Measurements from ENCODE around the gene LRMDA. TPM values are rescaled to one million over a fixed set of nuclear protein-coding genes. Genes with fewer than 3 reads are reported as not detected.

The LRMDA gene
- total RNA-seq, 1 experiment from 2014 or later: 4.8 TPM

DNA sequence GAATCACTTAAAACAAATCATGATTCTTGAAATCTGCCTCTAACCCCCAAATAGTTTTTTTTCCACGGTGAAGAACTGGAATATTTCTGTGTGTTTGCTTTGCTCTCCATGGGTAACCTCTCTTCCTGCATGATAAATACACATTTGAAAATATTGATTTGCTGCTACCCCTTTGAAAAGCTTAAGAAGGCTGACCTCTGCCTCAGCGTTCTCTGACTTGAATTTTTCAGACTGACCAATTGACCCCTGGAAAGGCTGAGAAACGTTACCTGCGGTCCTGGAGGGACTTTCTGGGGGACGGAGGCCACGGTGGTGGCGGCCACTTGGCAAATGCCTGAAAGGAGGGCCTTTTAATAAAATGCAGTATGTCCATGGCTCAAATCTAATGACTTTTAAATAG lies 520.2 kb downstream of the LRMDA start:
- ATAC-seq (no peak), DNase-seq (ENCODE audit: low read depth, low spot score) (no peak)
- no peak overlapping the region for H3K27ac ChIP-seq (ENCODE audit: low read depth, low read length)
- no peaks in the 10 kb centered on the region for H3K9me2 ChIP-seq (ENCODE audit: insufficient read depth)
- no peaks in the 10 kb centered on the region for H4K20me1 ChIP-seq (ENCODE audit: insufficient read depth)
- no peaks in the 10 kb centered on the region for H3K9me3 ChIP-seq (ENCODE audit: control insufficient read depth in 1 of 2, insufficient read depth in 1 of 2, low read depth in 1 of 2, low read length in 2 of 2)
- no peak overlapping the region for H3K9ac ChIP-seq (ENCODE audit: low read length)
- TF ChIP-seq EGR1 (IDR thresholded peaks at IDR 0.05; ENCODE audit: low read depth) (no peak), EZH2phosphoT487 (IDR thresholded peaks at IDR 0.05; ENCODE audit: borderline replicate concordance) (no peak), ZFX (IDR thresholded peaks at IDR 0.05) (no peak), SP1 (IDR thresholded peaks at IDR 0.05; ENCODE audit: low read depth) (no peak), TCF7L2 (IDR thresholded peaks at IDR 0.05; ENCODE audit: borderline replicate concordance, extremely low read depth, insufficient read depth, insufficient read length) (no peak), EZH2 (IDR thresholded peaks at IDR 0.05) (no peak), ELF1 (IDR thresholded peaks at IDR 0.05; ENCODE audit: borderline replicate concordance, low read depth) (no peak), MAX (IDR thresholded peaks at IDR 0.05) (no peak), SIN3A (IDR thresholded peaks at IDR 0.05; ENCODE audit: low read depth) (no peak), POLR2A (IDR thresholded peaks at IDR 0.05; ENCODE audit: borderline replicate concordance, extremely low read depth, insufficient read depth, insufficient read length) (no peak), CBX3 (IDR thresholded peaks at IDR 0.05; ENCODE audit: low read depth) (no peak), POLR2AphosphoS5 (IDR thresholded peaks at IDR 0.05; ENCODE audit: low read depth, low read length) (no peak), SRF (IDR thresholded peaks at IDR 0.05; ENCODE audit: low read depth) (no peak), FOSL1 (IDR thresholded peaks at IDR 0.05; ENCODE audit: low read depth) (no peak)
- TF ChIP-seq, protein P1, sequence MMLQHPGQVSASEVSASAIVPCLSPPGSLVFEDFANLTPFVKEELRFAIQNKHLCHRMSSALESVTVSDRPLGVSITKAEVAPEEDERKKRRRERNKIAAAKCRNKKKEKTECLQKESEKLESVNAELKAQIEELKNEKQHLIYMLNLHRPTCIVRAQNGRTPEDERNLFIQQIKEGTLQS (IDR thresholded peaks at IDR 0.05): no peak
- TF ChIP-seq, protein P2, sequence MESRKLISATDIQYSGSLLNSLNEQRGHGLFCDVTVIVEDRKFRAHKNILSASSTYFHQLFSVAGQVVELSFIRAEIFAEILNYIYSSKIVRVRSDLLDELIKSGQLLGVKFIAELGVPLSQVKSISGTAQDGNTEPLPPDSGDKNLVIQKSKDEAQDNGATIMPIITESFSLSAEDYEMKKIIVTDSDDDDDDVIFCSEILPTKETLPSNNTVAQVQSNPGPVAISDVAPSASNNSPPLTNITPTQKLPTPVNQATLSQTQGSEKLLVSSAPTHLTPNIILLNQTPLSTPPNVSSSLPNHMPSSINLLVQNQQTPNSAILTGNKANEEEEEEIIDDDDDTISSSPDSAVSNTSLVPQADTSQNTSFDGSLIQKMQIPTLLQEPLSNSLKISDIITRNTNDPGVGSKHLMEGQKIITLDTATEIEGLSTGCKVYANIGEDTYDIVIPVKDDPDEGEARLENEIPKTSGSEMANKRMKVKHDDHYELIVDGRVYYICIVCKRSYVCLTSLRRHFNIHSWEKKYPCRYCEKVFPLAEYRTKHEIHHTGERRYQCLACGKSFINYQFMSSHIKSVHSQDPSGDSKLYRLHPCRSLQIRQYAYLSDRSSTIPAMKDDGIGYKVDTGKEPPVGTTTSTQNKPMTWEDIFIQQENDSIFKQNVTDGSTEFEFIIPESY (IDR thresholded peaks at IDR 0.05; ENCODE audit: extremely low read depth, insufficient replicate concordance, low read length): no peak
- no peak overlapping the region for H2AFZ ChIP-seq (ENCODE audit: low read depth, low read length, poor library complexity, severe bottlenecking)
- no peak overlapping the region for H3K4me3 ChIP-seq (replicated peaks in 1 of 2; ENCODE audit: low read depth in 1 of 2, low read length in 2 of 2)
- H3K4me1 ChIP-seq (ENCODE audit: control insufficient read depth in 1 of 2, insufficient read depth in 2 of 2, low read length in 2 of 2): no peaks in the 10 kb centered on the region
- no peaks in the 10 kb centered on the region for H3K36me3 ChIP-seq (ENCODE audit: control insufficient read depth in 1 of 2, insufficient read depth in 2 of 2, low read length in 2 of 2)
- ChIA-PET RAD21 (ENCODE audit: low non-redundant PET in 1 of 2, low total read pairs in 2 of 2, uncharacterized antibody in 2 of 2, unreplicated experiment in 2 of 2) (no interaction called here), POLR2A (no interaction called here), CTCF (no interaction called here)
- no TSS peak for BruUV-seq (replicated peaks)
- intact Hi-C loops (cut with micrococcal nuclease): no loop called here
- no peak overlapping the region for H3K4me2 ChIP-seq (ENCODE audit: low read length)
- H3K79me2 ChIP-seq (ENCODE audit: insufficient read depth, low read length): no peaks in the 10 kb centered on the region
- H3K27me3 ChIP-seq (ENCODE audit: insufficient read depth, low read length): no peaks in the 10 kb centered on the region

Data from HCT116 (cell line).